ENCODE results near the gene TDRD12. TPM values are rescaled to one million over a fixed set of nuclear protein-coding genes. Genes with fewer than 3 reads are reported as not detected.

The TDRD12 gene
- polyA plus RNA-seq, 3 donors = 0.05 TPM; not detected in 2

DNA sequence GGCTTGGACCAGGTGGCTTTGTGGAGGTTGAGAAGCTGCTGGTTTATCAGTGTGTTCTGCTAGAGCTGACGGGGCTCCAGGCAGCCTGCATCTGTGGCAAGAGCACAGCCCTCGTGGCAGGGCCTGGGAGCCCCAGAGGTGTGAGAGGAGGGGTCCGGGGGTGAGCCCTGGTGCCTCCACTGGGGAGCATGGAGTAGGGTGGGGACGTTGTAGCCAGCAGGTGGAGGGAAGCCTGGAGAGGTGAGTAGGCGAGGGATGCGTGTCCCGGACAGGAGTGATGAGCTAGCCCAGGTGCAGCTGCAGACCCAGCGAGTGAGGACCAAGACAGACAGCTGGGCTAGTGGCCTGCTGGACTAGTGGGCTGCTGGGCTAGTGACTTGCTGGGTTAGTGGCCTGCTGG lies 99.0 kb downstream of the TDRD12 start:
- Mint-ChIP-seq H3K4me3 (no peak overlapping the region), H3K36me3 (no peaks in the 10 kb centered on the region), H3K9me3 (no peaks in the 10 kb centered on the region), H3K4me1 (no peaks in the 10 kb centered on the region), H3K27ac (no peak overlapping the region), H3K27me3 (ENCODE audit: low read depth in 3 of 3) (peaks cover 2 to 13% (median 7%) of the 10 kb centered on the region in 3 donors)
- no peak for DNase-seq
- TF ChIP-seq, protein P1, sequence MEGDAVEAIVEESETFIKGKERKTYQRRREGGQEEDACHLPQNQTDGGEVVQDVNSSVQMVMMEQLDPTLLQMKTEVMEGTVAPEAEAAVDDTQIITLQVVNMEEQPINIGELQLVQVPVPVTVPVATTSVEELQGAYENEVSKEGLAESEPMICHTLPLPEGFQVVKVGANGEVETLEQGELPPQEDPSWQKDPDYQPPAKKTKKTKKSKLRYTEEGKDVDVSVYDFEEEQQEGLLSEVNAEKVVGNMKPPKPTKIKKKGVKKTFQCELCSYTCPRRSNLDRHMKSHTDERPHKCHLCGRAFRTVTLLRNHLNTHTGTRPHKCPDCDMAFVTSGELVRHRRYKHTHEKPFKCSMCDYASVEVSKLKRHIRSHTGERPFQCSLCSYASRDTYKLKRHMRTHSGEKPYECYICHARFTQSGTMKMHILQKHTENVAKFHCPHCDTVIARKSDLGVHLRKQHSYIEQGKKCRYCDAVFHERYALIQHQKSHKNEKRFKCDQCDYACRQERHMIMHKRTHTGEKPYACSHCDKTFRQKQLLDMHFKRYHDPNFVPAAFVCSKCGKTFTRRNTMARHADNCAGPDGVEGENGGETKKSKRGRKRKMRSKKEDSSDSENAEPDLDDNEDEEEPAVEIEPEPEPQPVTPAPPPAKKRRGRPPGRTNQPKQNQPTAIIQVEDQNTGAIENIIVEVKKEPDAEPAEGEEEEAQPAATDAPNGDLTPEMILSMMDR (IDR thresholded peaks at IDR 0.05) = no peak
- Histone ChIP-seq H3K27me3 (ENCODE audit: control insufficient read depth in 2 of 2, insufficient read depth in 2 of 2, low read length in 2 of 2) (no peaks in the 10 kb centered on the region), H4K20me1 (ENCODE audit: insufficient read depth, low read length) (no peaks in the 10 kb centered on the region), H3K9me3 (replicated peaks in 1 of 2; ENCODE audit: control insufficient read depth in 1 of 2, insufficient read depth in 1 of 2, low read length in 2 of 2) (no peaks in the 10 kb centered on the region), H2AFZ (ENCODE audit: insufficient read depth, low read depth, low read length, poor library complexity, severe bottlenecking) (no peak overlapping the region), H3K4me3 (replicated peaks in 1 of 3; ENCODE audit: low read depth in 2 of 3, low read length in 3 of 3) (no peak overlapping the region), H3K9ac (ENCODE audit: insufficient read depth, low read length, poor library complexity, severe bottlenecking) (no peak overlapping the region), H3K4me2 (replicated peaks; ENCODE audit: extremely low read depth, low read length, poor library complexity, severe bottlenecking) (no peak overlapping the region), H3K79me2 (ENCODE audit: insufficient read depth, low read length) (no peaks in the 10 kb centered on the region), H3K4me1 (ENCODE audit: control insufficient read depth in 1 of 2, insufficient read depth in 2 of 2, low read length in 2 of 2) (no peaks in the 10 kb centered on the region), H3K36me3 (replicated peaks in 1 of 2; ENCODE audit: control insufficient read depth in 1 of 2, insufficient read depth in 2 of 2, low read length in 2 of 2) (no peaks in the 10 kb centered on the region), H3K27ac (ENCODE audit: low read depth in 1 of 2, low read length in 2 of 2) (no peak overlapping the region)
- intact Hi-C loops (cut with micrococcal nuclease) = no loop called here
- WGBS (ENCODE audit: insufficient coverage) = 92% methylated on average over 8 of the region's 8 CpGs

GRCh38 chr19:32819419-32820400 lies 100.1 kb downstream of the TDRD12 start:
- Histone ChIP-seq H3K4me1 (ENCODE audit: control insufficient read depth in 1 of 2, insufficient read depth in 2 of 2, low read length in 2 of 2) (no peaks in the 10 kb centered on the region), H3K27ac (ENCODE audit: low read depth in 1 of 2, low read length in 2 of 2) (no peak overlapping the region), H2AFZ (ENCODE audit: insufficient read depth, low read depth, low read length, poor library complexity, severe bottlenecking) (no peak overlapping the region), H3K36me3 (replicated peaks in 1 of 2; ENCODE audit: control insufficient read depth in 1 of 2, insufficient read depth in 2 of 2, low read length in 2 of 2) (no peaks in the 10 kb centered on the region), H3K27me3 (ENCODE audit: control insufficient read depth in 2 of 2, insufficient read depth in 2 of 2, low read length in 2 of 2) (no peaks in the 10 kb centered on the region), H3K79me2 (ENCODE audit: insufficient read depth, low read length) (no peaks in the 10 kb centered on the region), H3K9me3 (replicated peaks in 1 of 2; ENCODE audit: control insufficient read depth in 1 of 2, insufficient read depth in 1 of 2, low read length in 2 of 2) (no peaks in the 10 kb centered on the region), H3K9ac (ENCODE audit: insufficient read depth, low read length, poor library complexity, severe bottlenecking) (no peak overlapping the region), H3K4me2 (replicated peaks; ENCODE audit: extremely low read depth, low read length, poor library complexity, severe bottlenecking) (no peak overlapping the region), H3K4me3 (replicated peaks in 1 of 3; ENCODE audit: low read depth in 2 of 3, low read length in 3 of 3) (no peak overlapping the region), H4K20me1 (ENCODE audit: insufficient read depth, low read length) (no peaks in the 10 kb centered on the region)
- H3K4me3 Mint-ChIP-seq = no peak overlapping the region
- 74% methylated on average over 13 of the region's 17 CpGs for WGBS (ENCODE audit: insufficient coverage)
- H3K27me3 Mint-ChIP-seq (ENCODE audit: low read depth in 3 of 3) = peaks cover 6 to 18% (median 12%) of the 10 kb centered on the region in 3 donors
- intact Hi-C loops (cut with micrococcal nuclease) = no loop called here
- H3K27ac Mint-ChIP-seq = no peak overlapping the region
- TF ChIP-seq, protein P1 (IDR thresholded peaks at IDR 0.05) = no peak
- H3K36me3 Mint-ChIP-seq = no peaks in the 10 kb centered on the region
- no peaks in the 10 kb centered on the region for H3K4me1 Mint-ChIP-seq
- no peak for DNase-seq
- no peaks in the 10 kb centered on the region for H3K9me3 Mint-ChIP-seq
